ENCODE data around the gene MTA1. TPM values are rescaled to one million over a fixed set of nuclear protein-coding genes. Genes with fewer than 3 reads are reported as not detected.

Gene MTA1
- total and polyA plus RNA-seq, 10 of the 15 experiments (the other 5 are each of a cell fraction or from before 2014, with no cell fraction given): 0.14 to 162 (median 30.6) TPM

DNA sequence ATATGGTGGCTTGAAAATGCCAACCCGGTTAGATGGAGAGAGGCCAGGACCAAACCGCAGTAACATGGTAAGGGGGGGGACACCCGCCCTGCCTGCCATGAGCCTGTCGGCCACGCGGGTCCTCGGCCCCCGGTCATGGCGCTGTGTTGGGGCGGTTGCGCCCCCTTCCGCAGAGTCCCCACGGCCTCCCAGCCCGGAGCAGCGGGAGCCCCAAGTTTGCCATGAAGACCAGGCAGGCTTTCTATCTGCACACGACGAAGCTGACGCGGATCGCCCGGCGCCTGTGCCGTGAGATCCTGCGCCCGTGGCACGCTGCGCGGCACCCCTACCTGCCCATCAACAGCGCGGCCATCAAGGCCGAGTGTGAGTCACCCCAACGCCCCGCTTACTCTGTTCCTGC, 44.9 kb downstream of the MTA1 start (continued):
- TF ChIP-seq, protein P1, sequence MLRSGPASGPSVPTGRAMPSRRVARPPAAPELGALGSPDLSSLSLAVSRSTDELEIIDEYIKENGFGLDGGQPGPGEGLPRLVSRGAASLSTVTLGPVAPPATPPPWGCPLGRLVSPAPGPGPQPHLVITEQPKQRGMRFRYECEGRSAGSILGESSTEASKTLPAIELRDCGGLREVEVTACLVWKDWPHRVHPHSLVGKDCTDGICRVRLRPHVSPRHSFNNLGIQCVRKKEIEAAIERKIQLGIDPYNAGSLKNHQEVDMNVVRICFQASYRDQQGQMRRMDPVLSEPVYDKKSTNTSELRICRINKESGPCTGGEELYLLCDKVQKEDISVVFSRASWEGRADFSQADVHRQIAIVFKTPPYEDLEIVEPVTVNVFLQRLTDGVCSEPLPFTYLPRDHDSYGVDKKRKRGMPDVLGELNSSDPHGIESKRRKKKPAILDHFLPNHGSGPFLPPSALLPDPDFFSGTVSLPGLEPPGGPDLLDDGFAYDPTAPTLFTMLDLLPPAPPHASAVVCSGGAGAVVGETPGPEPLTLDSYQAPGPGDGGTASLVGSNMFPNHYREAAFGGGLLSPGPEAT (IDR thresholded peaks at IDR 0.05; ENCODE audit: low read depth): no peak
- TF ChIP-seq EED (IDR thresholded peaks at IDR 0.05; ENCODE audit: low read depth) (no peak), RAD51 (IDR thresholded peaks at IDR 0.05) (no peak), CREM (IDR thresholded peaks at IDR 0.05; ENCODE audit: low read depth) (no peak), CBX3 (IDR thresholded peaks at IDR 0.05; ENCODE audit: borderline replicate concordance, low read depth) (no peak), FOXK2 (IDR thresholded peaks at IDR 0.05) (no peak), MTA2 (IDR thresholded peaks at IDR 0.05; ENCODE audit: low read depth) (no peak)

DNA sequence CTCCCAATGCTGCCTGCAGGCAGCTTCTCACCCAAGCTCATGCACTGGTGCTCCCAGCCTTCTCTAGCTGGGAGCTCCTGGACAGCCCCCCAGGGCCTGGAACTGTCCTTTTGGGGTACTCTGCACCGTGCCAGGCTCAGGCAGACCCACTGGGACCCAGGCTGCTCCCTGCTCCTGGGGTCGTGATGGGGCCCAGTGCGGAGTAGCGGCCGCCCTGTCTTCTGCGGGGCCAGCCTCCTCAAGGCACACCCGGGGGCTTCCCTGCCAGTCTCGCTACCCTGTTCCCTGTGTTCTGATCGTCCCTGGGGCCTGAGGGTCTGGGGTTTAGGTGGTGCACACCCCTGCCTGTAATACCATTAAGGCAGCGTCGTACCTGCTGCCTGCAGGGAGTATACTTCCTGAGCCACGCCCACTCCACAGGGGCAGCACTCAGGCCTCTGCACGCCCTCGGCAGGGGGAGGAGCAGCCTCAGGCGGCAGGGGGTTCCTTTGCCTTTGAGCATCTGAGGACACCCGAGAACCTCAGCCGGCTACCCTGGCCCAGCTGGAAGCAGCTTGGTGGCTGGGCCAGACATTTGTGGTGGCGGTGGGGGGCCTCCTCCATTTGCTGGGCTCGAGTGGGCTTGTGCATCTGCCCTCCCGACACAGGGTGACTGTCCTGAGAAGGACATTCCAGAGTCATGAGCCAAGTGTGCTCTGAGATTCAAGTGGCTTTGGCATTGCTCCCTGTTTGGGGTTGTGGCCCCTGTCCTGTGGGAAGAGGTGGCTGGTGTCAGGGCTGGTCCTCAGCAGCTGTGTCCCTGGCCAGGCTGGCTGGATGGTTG, 45.8 kb downstream of the MTA1 start:
- no peaks in the 10 kb centered on the region for H3K4me1 ChIP-seq (ENCODE audit: control insufficient read depth, insufficient read depth, low read length)
- peaks cover 0 to 28% of the 10 kb centered on the region in 2 experiments; a peak in 3 of 4 replicates for H3K36me3 ChIP-seq (ENCODE audit: control insufficient read depth in 2 of 2, insufficient read depth in 2 of 2, low read length in 1 of 2)
- SMC1A ChIA-PET (ENCODE audit: uncharacterized antibody, unreplicated experiment): no interaction called here
- BruUV-seq (replicated peaks): no TSS peak
- H3K27ac ChIP-seq (ENCODE audit: control insufficient read depth, insufficient read depth): no peak overlapping the region
- no peaks in the 10 kb centered on the region for H3K9me3 ChIP-seq (replicated peaks; ENCODE audit: control insufficient read depth, insufficient read depth, low read length)
- intact Hi-C loops (cut with micrococcal nuclease; ENCODE audit: unreplicated experiment): no loop called here
- H3K9ac ChIP-seq (ENCODE audit: control insufficient read depth, insufficient read depth, low read length): no peak overlapping the region
- ATAC-seq (no peak), DNase-seq (ENCODE audit: low read depth, low spot score) (no peak), FAIRE-seq (no peak)
- POLR2A ChIA-PET: interaction anchor here (0.6 kb wide), 1 partner anchor 54 kb away, joined by 7 read pairs; no protein-coding TSS in a partner anchor
- no peak overlapping the region for H3K4me2 ChIP-seq (ENCODE audit: control insufficient read depth, insufficient read depth)
- RAD21 ChIA-PET (ENCODE audit: unreplicated experiment): no interaction called here
- H3K79me2 ChIP-seq (ENCODE audit: control insufficient read depth, insufficient read depth, low read length): no peaks in the 10 kb centered on the region
- CTCF ChIA-PET: no interaction called here
- in situ Hi-C loops (cut with MboI): no loop called here
- WGBS (ENCODE audit: insufficient coverage, insufficient replicate concordance, low lambda C conversion rate, missing lambda C conversion rate): 70% methylated on average over 20 of the region's 20 CpGs
- no peaks in the 10 kb centered on the region for H4K20me1 ChIP-seq (ENCODE audit: control insufficient read depth, insufficient read depth)
- H3K4me3 ChIP-seq: no peak overlapping the region
- no peak overlapping the region for H2AFZ ChIP-seq (ENCODE audit: control insufficient read depth, low read depth, low read length)
- no peaks in the 10 kb centered on the region for H3K27me3 ChIP-seq (replicated peaks in 1 of 2; ENCODE audit: control insufficient read depth in 2 of 2, insufficient read depth in 2 of 2, low read length in 1 of 2)
- no peak for TF ChIP-seq RELA (IDR thresholded peaks at IDR 0.05; ENCODE audit: borderline replicate concordance, partially characterized antibody)
- no peak for TF ChIP-seq TCF3 (IDR thresholded peaks at IDR 0.05; ENCODE audit: borderline replicate concordance, insufficient read depth, low read depth, low read length)
- no peak for TF ChIP-seq BHLHE40 (IDR thresholded peaks at IDR 0.05; ENCODE audit: borderline replicate concordance in 1 of 2, low read depth in 2 of 2, low read length in 1 of 2)
- no peak for TF ChIP-seq MTA3 (IDR thresholded peaks at IDR 0.05; ENCODE audit: borderline replicate concordance, low read length)
- TF ChIP-seq ASH2L (IDR thresholded peaks at IDR 0.05; ENCODE audit: borderline replicate concordance, low read depth): no peak
- TF ChIP-seq, protein P2, sequence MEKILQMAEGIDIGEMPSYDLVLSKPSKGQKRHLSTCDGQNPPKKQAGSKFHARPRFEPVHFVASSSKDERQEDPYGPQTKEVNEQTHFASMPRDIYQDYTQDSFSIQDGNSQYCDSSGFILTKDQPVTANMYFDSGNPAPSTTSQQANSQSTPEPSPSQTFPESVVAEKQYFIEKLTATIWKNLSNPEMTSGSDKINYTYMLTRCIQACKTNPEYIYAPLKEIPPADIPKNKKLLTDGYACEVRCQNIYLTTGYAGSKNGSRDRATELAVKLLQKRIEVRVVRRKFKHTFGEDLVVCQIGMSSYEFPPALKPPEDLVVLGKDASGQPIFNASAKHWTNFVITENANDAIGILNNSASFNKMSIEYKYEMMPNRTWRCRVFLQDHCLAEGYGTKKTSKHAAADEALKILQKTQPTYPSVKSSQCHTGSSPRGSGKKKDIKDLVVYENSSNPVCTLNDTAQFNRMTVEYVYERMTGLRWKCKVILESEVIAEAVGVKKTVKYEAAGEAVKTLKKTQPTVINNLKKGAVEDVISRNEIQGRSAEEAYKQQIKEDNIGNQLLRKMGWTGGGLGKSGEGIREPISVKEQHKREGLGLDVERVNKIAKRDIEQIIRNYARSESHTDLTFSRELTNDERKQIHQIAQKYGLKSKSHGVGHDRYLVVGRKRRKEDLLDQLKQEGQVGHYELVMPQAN (conservative IDR thresholded peaks at IDR 0.05): no peak
